Measurements from ENCODE around the gene FANK1.

Gene FANK1

GRCh38 chr10:125991392-125991791, 95.0 kb downstream of the FANK1 start:
- no peak for DNase-seq (ENCODE audit: extremely low read depth, low read depth)
- no peak overlapping the region for H3K4me3 ChIP-seq (replicated peaks; ENCODE audit: low read depth, low read length)
- TF ChIP-seq, protein P1, sequence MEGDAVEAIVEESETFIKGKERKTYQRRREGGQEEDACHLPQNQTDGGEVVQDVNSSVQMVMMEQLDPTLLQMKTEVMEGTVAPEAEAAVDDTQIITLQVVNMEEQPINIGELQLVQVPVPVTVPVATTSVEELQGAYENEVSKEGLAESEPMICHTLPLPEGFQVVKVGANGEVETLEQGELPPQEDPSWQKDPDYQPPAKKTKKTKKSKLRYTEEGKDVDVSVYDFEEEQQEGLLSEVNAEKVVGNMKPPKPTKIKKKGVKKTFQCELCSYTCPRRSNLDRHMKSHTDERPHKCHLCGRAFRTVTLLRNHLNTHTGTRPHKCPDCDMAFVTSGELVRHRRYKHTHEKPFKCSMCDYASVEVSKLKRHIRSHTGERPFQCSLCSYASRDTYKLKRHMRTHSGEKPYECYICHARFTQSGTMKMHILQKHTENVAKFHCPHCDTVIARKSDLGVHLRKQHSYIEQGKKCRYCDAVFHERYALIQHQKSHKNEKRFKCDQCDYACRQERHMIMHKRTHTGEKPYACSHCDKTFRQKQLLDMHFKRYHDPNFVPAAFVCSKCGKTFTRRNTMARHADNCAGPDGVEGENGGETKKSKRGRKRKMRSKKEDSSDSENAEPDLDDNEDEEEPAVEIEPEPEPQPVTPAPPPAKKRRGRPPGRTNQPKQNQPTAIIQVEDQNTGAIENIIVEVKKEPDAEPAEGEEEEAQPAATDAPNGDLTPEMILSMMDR (IDR thresholded peaks at IDR 0.05; ENCODE audit: low read depth, low read length, missing control alignments), result no peak

GRCh38 chr10:125992254-125992653, 95.9 kb downstream of the FANK1 start:
- no peak for DNase-seq (ENCODE audit: extremely low read depth, low read depth)
- TF ChIP-seq, protein P1 (IDR thresholded peaks at IDR 0.05; ENCODE audit: low read depth, low read length, missing control alignments), result no peak
- H3K4me3 ChIP-seq (replicated peaks; ENCODE audit: low read depth, low read length), result no peak overlapping the region

- DNase-seq (ENCODE audit: extremely low read depth, low read depth), result no peak
- TF ChIP-seq, protein P1 (IDR thresholded peaks at IDR 0.05; ENCODE audit: low read depth, low read length, missing control alignments), result no peak
- H3K4me3 ChIP-seq (replicated peaks; ENCODE audit: low read depth, low read length), result no peak overlapping the region
These were observed 98.2 kb downstream of the FANK1 start for GRCh38 chr10:125994601-125995000.

DNA sequence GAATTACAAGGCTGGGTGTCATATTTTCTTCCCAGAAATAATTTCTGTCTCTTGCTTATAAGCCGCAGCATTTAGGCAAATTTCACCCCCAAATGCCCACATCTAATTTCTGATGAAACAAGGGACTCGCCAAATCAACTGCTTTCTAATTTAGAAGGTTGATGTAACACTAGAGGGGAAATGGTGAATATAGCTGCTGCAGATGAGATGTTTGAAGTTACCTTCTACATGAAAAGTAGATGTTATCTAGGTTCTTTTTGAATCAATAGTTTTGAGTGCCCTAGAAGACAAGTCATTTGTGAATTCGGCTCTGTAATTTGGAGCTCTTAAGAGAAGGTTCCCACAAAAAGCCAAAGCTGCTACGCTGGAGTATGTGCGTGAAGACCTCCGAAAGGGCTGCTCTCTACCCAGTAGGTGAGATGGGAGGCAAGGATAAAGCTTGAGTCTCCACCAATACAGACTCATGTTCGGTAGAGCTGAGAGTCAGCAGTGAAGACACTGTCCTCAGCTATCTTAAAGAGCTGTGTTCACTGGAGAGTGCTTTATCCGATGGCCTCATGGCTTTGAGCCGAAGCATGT, 99.5 kb downstream of the FANK1 start:
- no peak for DNase-seq (ENCODE audit: extremely low read depth, low read depth)
- TF ChIP-seq, protein P1 (IDR thresholded peaks at IDR 0.05; ENCODE audit: low read depth, low read length, missing control alignments), result no peak
- no peak overlapping the region for H3K4me3 ChIP-seq (replicated peaks; ENCODE audit: low read depth, low read length)

DNA sequence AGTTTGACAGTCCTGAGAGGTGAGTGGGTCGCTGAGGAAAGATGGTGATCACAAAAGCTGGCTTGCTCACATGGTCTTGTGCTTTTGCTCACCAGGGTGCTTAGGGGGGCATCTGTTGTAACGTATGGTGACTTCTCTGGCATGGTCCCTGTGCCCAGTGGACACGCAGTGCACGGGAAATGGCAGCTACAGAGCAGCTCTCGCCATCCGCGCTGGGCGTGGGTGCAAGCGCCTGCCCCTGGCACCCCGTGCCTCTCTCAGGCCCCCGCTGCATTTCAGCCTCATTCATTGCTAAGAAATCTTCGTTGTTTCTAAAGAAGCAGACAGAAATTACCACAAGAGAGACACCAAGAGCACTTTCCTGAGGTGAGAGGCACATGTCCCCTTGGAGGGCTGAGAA, 101.2 kb downstream of the FANK1 start:
- H3K4me3 ChIP-seq (replicated peaks; ENCODE audit: low read depth, low read length), result no peak overlapping the region
- no peak for DNase-seq (ENCODE audit: extremely low read depth, low read depth)
- TF ChIP-seq, protein P1 (IDR thresholded peaks at IDR 0.05; ENCODE audit: low read depth, low read length, missing control alignments), result no peak

GRCh38 chr10:125999694-126000093, 103.3 kb downstream of the FANK1 start:
- DNase-seq (ENCODE audit: extremely low read depth, low read depth), result no peak
- TF ChIP-seq, protein P1 (IDR thresholded peaks at IDR 0.05; ENCODE audit: low read depth, low read length, missing control alignments), result no peak
- no peak overlapping the region for H3K4me3 ChIP-seq (replicated peaks; ENCODE audit: low read depth, low read length)

DNA sequence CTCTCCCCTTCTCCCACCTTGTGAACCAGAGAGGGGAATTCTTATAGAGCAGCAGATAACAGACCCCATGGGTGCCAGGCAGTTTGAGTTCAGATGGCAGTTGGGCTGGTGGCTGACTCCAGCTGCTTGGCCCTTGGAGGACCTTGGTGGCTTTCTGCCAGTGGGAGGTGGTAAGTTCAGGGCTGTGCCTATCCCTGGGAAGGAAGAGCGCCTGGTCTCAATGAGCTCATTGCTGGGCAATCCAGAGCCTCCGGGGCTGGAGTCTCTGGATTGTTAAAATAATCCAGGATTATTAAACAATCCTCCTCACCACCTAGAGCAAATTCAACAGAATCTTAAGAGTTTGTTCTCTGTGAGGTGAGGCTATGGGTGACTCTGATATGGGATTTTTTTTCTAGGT, 105.2 kb downstream of the FANK1 start:
- no peak overlapping the region for H3K4me3 ChIP-seq (replicated peaks; ENCODE audit: low read depth, low read length)
- TF ChIP-seq, protein P1 (IDR thresholded peaks at IDR 0.05; ENCODE audit: low read depth, low read length, missing control alignments), result no peak
- DNase-seq (ENCODE audit: extremely low read depth, low read depth), result no peak
